T-helper 2 cell (primary cell): ENCODE measurements around the gene GBF1.
A peak's percentile ranks its signal among the peaks of the same experiment; 100 is the strongest.

Source experiments
- DNase-seq, 5 experiments: peaks; one replicate each; pipeline versions ENCODE4 v3.0.0 to v3.0.0-alpha.2; 2012 to 2022

GBF1 gene

DNA sequence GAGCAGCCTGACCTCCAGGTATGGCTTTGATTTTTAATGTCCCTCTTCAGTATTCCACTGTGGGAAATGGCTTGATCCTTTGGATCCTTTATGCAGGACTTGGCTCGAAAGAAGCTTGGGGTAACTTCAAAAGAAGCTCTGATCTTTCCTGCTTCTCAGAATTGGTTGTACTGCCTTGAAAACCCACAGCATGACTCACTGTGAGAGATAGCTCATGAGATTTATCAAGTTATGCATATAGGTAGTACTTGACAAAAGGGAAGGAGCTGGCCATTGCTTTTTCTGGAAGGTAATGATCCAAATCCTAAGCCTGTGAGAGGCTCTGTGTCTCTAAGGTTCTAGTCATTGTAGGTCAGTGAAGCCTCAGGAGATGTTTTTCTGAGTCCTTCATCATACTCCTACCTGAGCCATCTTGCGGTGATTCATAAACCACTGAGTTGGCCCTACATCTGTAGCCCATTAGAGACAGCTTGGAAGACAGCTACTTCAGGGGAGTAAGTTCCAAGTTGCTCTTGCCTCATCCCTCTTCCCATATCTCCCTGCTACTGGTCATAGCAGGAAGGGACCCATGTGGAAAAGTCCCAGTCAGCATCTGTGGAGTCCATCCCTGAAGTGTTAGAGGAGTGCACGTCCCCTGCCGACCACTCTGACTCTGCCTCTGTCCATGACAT, 113.5 kb downstream of the GBF1 start:
- DNase-seq, result no peak

DNA sequence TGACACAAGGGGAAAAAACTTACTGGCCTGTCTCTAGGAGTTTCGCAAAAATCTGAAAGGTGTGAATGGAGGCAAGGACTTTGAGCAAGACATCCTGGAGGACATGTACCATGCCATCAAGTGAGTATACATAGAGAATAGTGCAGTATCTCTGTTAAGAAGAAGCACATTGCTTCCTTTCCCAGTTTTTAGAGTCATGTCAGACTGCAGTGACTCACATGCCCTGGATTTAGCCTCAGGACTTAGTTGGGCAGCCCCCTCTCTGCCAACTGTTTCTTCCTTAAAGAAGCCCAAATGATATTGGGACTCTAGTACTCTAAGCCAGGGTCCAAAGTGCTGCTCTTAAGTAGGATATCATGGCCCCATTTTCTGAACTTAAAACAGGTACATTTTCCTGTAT, 122.1 kb downstream of the GBF1 start:
- no peak for DNase-seq

DNA sequence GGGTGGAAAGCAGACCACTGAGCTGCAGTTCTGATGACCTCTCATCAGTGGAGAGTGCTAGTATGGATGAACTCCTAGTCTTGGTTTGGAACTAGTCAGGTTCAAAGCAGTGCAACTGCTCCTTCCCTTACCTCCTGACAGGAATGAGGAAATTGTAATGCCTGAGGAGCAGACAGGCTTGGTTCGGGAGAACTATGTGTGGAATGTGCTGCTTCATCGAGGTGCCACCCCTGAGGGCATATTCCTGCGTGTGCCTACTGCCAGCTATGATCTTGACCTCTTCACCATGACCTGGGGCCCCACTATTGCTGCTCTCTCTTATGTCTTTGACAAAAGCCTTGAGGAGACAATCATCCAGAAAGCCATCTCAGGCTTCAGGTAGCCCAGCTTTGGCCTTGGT, 122.7 kb downstream of the GBF1 start:
- DNase-seq, result no peak

DNA sequence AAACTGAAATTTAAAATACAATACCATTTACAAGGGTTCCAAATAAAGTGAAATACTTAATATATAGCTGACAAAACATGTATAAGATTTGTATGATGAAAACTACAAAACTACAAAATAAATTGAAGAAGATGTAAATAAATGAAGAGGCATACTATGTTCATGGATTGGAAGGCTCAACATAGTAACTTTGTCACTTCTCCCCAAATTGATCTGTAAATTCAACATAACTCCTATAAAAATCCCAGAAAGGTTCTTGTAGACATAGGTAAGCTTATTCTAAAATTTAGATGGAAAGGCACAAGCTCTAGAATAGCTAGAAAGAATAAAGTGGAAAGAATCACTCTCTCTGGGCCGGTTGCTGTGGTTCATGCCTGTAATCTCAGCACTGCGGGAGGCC, 126.0 kb downstream of the GBF1 start:
- no peak for DNase-seq

DNA sequence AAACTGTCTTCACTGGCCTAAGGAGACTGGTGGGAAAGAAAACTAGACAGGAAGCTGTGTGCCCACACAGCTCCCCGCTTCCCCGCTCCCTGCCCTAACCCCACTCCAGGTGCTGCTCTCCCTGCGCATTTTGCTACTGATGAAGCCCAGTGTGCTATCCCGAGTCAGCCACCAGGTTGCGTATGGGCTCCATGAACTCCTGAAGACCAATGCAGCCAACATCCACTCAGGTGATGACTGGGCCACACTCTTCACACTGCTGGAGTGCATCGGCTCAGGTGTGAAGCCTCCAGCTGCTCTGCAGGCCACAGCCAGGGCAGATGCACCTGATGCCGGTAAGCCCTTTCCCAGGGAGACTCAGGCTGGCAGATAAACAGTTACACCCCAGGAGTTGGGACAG, 129.9 kb downstream of the GBF1 start:
- no peak for DNase-seq

DNA sequence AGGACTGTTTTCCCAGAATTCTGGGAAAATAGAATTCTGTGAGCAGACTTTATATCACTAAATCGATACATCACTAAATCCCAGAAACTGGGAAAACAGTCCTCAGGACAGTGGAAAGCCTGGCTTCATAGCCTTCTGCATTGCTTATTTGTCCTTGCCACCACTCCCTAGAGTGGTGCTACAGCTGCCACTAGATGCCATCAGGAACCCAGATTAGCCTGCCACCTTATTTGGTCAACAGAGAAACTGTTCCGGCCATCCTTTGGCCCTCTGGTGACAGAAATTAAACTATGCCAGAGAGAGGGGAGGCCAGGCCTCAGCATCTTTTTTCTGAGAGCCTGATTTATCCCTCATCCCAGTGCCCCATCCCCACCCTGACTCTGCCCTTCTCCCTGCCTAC, 130.5 kb downstream of the GBF1 start:
- DNase-seq, result no peak

DNA sequence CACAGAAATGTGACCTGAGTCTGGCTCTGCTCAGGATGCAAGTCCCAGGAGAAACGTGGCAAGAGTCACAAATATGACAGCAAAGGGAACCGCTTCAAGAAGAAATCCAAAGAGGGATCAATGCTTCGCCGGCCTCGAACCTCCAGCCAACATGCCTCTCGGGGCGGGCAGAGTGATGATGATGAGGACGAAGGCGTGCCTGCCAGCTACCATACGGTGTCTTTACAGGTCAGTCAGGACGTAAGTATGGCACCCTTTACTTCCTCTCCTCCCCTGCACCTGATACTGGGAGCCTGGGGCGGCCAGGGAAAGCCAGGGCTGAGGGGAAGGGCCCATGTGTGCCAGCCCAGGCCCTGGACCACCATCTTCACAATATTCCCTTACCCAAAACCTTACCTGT, 131.6 kb downstream of the GBF1 start:
- no peak for DNase-seq

DNA sequence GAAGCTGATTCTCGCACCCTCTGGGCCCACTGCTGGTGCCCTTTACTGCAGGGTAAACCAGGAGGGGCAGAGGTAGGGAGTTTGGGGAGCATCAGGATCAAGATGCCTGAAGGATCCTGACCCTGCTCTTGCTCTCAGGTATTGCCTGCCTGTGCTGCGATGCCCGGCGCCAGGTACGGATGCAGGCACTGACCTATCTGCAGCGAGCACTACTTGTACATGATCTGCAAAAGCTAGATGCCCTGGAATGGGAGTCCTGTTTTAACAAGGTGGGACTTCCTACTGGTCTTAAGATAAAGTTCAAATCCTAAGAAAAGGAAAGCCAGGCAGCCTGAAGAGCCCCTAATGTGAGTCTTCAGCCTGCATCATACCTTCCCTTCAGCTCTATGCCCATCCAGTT, 134.1 kb downstream of the GBF1 start:
- DNase-seq, result no peak

DNA sequence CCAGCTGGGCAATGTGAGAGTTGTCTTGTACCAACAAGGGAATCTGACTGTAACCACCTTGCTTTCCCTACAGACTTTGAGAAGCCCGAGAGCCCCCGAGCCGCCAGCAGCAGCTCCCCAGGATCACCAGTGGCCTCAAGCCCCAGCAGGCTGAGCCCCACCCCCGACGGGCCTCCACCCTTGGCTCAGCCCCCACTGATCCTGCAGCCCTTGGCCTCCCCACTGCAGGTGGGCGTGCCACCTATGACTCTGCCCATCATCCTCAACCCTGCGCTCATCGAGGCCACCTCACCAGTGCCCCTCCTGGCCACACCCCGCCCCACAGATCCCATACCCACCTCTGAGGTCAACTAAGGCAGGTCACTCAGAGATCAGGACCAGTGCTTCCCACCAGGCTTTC, 136.7 kb downstream of the GBF1 start:
- no peak for DNase-seq

DNA sequence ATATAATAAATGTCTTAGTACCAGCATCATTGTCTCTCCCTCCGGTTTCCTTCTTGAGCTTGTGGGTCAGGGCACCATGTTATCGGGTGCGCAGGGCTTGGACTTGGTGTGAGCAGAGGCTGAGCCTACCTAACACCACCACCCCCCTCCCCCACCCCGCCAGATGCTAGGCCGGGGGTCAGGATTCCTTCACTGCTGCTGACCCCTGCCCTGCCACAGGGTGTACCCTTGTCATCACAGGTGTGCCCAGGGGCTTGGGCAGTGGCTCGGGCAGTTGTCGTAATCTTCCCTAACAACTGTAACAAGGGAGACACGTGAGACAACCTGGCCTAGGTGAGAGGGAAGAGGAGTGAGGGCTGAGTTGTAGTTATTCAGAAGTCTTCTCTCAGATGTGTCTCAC, 137.5 kb downstream of the GBF1 start:
- DNase-seq, result no peak

DNA sequence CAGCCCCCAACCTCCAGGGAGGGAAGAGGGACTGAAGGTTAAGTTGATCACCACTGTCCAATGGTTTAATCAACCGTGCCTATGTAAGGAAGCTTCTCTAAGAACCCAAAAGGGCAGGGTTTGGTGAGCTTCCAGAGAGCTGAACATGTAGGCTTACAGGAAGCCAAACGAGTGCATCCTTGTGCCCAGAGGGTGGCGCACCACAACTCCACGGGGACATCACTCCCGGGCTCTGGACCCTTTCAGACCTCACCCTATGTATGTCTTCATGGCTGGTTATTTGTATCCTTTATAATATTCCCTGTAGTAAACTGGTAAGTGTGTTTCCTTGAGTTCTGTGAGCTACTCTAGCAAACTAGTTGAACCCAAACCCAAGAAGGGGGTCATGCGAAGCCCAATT, 138.7 kb downstream of the GBF1 start:
- no peak for DNase-seq

DNA sequence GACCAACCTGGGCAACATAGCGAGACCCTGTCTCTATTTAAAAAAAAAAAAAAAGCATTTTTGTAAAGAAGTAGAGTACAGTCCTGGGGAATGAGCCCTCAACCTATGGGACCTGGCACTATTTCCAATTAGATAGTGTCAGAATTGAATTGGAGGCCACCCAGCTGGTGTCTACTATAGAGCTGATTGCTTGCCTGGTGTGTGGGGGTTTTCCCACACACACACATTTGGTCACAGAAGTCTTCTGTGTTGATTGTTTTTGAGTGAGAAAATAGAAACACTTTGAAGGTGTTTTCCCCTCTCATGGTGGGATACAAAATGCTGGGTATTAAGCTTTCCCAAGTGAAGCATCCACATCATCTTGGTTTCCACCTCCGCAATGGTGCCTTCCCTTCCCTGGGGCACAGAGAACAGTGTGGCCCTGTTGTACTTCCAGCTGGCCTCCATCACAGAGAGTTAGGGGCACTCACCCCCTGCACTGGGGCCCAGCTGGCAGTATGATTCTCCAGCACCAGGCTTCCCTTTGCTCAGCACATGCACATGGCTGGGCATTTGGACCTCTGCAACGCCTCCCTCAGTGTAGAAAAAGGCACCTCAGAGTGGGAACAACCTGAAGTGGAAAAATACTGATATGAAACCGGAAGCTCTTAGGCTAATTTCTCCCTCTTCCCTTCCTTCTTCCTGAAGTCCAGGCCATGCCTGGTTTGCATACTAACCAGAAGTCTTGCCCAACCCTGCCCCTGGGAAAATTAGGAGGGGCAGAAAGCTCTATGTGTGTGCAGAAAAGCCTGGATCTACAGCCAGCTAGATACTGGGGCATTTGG, 139.5 kb downstream of the GBF1 start:
- DNase-seq, result no peak

DNA sequence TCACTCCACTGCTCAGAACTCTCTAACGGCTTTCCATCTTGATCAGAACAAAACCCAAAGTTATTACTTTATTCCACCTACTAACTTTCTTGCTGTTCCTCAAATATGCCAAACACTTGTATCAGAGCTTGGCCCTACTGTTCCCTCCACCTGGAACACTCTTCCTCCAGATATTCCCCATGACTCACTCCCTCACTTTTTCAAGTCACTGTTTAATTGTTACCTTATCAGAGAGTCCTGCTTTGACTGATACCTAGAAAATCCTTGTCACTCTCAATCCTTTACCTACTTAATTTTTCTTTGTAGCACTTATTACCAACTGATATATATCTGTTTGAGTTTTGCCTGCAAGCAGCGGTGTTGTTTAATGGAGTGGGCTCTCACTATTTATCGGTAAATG, 144.6 kb downstream of the GBF1 start:
- no peak for DNase-seq

DNA sequence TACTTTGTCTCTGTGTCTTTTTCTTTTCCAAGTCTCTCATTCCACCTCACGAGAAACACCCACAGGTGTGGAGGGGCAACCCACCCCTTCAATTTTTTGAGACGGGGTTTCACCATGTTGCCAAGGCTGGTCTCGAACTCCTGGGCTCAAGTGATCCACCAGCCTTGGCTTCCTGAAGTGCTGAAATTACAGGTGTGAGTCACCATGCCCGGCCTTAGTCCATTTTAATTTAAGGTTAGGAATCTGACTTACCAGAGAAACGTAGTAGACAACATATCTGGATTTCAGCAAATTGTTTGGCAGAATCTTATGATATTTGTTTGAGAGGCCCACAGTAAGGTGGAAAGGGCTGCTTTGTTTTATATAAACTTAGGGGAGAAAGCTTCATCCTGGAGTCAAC, 147.0 kb downstream of the GBF1 start:
- no peak for DNase-seq

DNA sequence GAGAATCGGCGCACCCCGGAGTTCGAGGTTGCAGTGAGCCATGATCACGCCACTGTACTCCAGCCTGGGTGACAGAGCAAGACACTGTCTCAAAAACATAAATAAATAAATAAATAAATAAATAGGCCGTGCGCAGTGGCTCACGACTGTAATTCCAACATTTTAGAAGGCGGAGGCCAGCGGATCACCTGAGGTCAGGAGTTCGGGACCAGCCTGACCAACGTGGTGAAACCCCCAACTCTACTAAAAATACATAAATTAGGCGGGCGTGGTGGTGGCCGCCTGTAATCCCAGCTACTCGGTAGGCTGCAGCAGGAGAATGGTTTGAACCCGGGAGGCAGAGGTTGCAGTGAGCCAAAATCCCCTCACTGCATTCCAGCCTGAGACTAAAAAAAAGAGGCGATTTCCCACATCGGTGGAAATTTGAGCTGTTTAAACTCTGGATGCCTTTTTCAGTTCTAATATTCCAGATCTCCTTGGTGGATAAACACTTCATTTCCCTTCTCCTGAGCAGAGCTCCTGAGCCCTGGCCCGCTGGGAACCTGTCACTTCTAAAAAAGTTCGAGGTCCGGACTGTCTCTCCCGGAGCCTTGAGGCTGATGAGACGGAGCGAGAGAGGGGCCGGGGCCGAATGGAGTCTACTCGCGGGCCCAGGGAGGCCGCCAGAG, 148.2 kb downstream of the GBF1 start:
- no peak for DNase-seq

DNA sequence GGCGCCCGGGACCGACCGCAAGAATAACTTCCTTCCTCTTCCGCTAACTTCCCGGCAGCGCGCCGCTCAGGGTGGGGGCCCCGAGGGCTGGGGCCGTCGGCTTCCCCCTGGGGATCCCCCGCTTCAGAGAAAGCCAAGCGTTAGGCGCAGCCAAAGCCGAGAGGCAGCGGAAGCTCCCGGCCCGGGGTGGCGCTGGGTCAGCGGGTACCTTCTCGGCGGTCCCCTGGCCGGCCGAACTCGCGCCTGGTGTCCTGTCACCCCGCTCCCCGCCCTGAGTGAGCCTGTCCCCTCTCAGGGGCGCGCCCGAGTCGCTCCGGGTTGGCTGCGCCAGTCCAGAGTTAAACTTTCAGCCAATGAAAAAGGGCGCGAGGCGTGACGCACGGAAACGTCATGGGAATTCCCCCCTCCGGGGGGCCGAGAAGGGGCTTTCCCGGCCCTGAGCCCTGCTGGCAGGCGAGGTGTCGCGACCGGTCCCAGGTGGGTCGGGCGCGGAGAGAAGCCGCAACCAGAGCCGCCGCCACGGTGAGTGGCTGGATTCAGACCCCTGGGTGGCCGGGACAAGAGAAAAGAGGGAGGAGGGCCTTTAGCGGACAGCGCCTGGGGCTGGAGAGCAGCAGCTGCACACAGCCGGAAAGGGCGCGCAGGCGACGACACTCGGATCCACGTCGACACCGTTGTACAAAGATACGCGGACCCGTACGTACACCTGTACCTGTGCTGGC, 148.9 kb downstream of the GBF1 start:
- peak; percentile 94 to 100 (median 98) for DNase-seq

DNA sequence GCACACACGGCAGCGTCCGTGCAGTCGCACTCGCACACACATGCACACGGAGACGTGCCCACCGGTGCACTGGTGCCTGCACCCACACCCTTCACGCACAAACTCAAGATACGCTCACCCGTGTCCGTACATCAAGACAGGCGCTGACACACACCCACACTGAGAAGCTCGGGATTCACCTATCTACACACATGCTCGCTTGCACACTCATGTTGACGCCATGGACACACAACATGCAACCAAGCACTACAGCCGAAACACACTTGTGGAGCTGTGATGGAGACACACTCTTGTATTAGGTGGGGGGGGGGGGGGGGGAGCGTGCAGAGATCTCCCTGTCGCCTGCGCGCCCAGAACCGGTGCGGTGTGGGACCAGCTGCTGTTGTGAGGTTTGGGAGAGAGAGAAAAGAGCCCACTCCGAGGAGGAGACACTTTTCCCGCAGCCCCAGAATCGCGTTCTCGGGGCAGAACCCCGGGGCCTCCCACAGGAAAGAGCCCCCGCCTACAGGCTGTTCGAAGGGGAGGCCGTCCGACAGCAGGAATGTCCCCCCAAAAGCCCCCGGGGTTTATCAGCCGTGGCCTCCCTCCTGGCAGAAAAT, 149.6 kb downstream of the GBF1 start:
- peak in 3 of 5 experiments; percentile 33 to 86 (median 59) for DNase-seq

DNA sequence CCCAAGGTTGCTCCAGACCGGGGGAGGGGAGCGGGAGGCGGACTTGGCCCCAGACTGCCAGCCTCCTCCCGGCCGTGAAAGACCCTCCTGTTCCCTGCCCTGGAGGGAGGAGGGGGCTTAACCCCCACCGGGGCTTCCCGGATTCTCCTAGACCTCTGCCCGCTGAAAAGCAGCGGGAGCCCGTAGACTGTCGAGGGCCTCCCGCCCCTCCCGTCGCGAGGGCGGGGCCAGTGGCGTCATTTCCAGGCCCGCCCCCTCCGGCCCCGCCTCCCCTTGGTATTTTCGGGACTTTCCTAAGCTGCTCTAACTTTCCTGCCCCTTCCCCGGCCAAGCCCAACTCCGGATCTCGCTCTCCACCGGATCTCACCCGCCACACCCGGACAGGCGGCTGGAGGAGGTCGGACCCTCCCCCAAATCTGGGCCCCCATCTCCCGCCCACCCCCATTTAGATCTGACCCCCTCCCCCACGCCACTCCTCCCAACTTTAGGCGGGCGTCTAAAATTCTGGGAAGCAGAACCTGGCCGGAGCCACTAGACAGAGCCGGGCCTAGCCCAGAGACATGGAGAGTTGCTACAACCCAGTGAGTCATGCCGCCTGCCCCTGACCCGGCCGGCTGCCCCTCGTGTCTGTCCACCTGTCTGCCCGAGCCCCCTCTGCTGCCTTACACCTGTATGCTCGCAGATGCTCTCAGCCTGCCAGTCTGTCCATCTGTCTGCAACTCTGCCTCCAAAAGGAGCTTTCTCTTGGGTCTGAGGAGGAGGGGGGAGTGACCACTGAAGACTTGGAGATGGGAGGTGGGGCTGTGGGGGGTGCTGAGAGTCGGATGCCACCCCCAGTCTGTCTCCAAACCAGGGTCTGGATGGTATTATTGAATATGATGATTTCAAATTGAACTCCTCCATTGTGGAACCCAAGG, 150.3 kb downstream of the GBF1 start, which contains the start of gene NFKB2:
TSS of gene NFKB2 (plus strand) at position 306 of the 917 bp plus-strand sequence. CDS start at position 561, 255 bp downstream.
- DNase-seq, result peak; percentile 83 to 92 (median 91)

DNA sequence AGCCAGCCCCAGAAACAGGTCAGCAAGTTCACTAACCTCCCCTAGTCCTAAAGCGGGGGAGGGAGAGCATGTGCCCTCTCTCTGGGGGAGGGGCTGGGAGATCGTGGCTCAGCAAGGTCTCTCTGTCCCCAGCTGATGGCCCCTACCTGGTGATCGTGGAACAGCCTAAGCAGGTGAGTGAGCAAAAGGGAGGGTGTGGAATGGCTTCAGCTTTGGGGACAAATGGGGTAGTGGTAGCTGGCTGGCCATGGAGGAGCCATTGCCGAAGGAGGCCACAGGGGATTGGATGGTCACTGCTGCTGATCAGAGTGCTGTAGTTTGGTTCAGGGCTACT, 151.0 kb downstream of the GBF1 start:
- peak in 1 of 5 experiments; percentile 36 for DNase-seq

DNA sequence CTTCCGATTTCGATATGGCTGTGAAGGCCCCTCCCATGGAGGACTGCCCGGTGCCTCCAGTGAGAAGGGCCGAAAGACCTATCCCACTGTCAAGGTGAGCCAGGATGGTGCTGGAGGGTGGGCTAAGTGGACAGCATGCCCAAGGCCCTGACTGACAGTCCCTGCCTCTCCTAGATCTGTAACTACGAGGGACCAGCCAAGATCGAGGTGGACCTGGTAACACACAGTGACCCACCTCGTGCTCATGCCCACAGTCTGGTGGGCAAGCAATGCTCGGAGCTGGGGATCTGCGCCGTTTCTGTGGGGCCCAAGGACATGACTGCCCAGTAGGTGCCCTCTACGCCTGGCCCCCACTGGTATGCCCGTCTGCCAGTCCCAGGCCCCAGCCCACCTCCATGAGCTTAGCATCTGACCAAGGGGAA, 151.4 kb downstream of the GBF1 start:
- no peak for DNase-seq
